GM18499 (cell line): ENCODE data around the gene CHRNA3.
"Not testable (repeated sequence)": the region's sequence is repeated elsewhere in the genome, so short reads cannot be mapped to it uniquely, and the experiment has no call there.

ENCODE experiments used
- ATAC-seq: cut with Tn5 transposase; IDR thresholded peaks from one replicate; pipeline ENCODE4 v1.9.1; 2021; ENCODE audit warnings: moderate number of reproducible peaks; ENCODE audit not compliant: insufficient read depth, unreplicated experiment

CHRNA3 gene

GRCh38 chr15:78565951-78566774 lies 54.6 kb downstream of the CHRNA3 start:
- ATAC-seq: no peak

GRCh38 chr15:78565097-78565950 lies 55.5 kb downstream of the CHRNA3 start, which contains the start of gene CHRNA5:
Gene CHRNA5 (plus strand): TSS chr15:78565520. CDS start chr15:78565720, 200 bp downstream.
- peak; percentile 43 for ATAC-seq

- no peak for ATAC-seq
Observed at GRCh38 chr15:78564743-78565096, 56.1 kb downstream of the CHRNA3 start.

GRCh38 chr15:78563092-78563491 lies 57.7 kb downstream of the CHRNA3 start:
- ATAC-seq: no peak

GRCh38 chr15:78561490-78561889 lies 59.3 kb downstream of the CHRNA3 start:
- ATAC-seq: no peak

- ATAC-seq: not testable (repeated sequence)
Observed at GRCh38 chr15:78560201-78560600, 60.6 kb downstream of the CHRNA3 start.

GRCh38 chr15:78552597-78552996 lies 68.2 kb downstream of the CHRNA3 start:
- ATAC-seq: no peak

GRCh38 chr15:78551902-78552301 lies 68.9 kb downstream of the CHRNA3 start:
- no peak for ATAC-seq

- ATAC-seq: no peak
Observed at GRCh38 chr15:78550815-78551214, 70.0 kb downstream of the CHRNA3 start.

GRCh38 chr15:78550194-78550593 lies 70.6 kb downstream of the CHRNA3 start:
- no peak for ATAC-seq
